ENCODE measurements around the gene CPD.
"Not testable (repeated sequence)": the region's sequence is repeated elsewhere in the genome, so short reads cannot be mapped to it uniquely, and the experiment has no call there.

CPD gene

GRCh38 chr17:30378825-30379302 is at the start of gene CPD:
Gene CPD (plus strand): TSS chr17:30378927. CDS start chr17:30378981, 54 bp downstream.
- DNase-seq = peak; percentile 77 to 78

GRCh38 chr17:30332057-30332542 is 46.6 kb upstream of the CPD start:
- DNase-seq = no peak

GRCh38 chr17:30333503-30334360 is 45.0 kb upstream of the CPD start, which contains the start of gene TMIGD1:
Gene TMIGD1 (minus strand): TSS chr17:30334057. CDS start chr17:30332133, 1,924 bp downstream.
- DNase-seq = no peak

DNA sequence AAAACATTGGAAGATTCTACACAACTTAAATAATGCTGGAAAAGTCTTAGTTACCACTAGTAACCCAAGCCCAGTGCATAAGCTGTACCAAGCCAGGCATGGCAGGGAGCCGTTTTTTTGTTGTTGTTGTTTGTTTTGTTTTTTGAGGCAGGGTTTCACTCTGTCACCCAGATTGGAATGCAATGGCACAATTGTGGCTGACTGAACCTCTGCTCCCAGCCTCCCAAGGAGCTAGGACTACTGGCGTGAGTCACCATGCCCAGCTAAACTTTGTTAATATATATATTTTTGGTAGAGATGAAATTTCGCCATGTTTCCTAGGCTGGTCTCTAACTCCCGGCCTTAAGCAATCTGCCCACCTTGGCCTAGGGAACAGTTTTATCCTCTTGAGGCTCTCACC is 44.3 kb upstream of the CPD start:
- DNase-seq = no peak

DNA sequence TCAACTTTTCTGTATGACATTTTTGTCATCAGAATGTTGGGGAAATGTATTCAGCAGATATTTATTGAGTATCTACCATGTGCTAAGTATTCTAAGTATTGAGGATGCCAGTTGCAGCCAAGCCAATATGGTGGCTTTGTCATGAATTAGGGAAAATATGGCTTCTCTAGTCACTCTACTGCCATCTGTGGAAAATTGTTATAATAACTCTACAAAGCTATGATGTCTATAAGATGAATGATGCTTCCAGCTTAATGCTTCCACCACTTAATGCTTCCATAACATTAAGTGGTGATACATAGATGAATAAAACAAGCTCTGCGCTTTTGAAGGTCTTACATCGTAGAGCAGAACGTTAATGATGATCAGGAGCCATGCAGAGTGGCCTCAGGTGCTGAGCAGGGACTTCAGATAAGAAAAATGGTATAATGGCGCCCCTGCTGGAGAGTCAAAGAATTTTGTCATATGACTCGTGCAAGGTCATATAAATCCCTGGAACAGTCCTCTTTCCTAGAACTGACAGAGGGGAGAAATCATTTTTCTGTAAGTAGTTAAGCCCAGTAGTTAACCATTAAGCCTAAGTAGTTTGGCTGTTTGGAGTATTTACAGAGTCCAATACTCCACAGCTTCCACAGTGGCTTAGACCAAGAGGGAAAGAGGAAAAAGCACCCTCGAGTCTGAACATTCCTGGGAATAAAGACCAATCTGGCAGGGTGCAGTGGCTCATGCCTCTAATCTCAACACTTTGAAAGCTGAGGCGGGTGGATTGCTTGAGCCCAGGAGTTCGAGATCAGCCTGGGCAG is 42.2 kb upstream of the CPD start:
- DNase-seq = peak; percentile 46 to 48

- DNase-seq = no peak
These were observed 41.2 kb upstream of the CPD start for GRCh38 chr17:30337393-30337999.

- no peak for DNase-seq
These were observed 39.6 kb upstream of the CPD start for GRCh38 chr17:30339086-30339485.

DNA sequence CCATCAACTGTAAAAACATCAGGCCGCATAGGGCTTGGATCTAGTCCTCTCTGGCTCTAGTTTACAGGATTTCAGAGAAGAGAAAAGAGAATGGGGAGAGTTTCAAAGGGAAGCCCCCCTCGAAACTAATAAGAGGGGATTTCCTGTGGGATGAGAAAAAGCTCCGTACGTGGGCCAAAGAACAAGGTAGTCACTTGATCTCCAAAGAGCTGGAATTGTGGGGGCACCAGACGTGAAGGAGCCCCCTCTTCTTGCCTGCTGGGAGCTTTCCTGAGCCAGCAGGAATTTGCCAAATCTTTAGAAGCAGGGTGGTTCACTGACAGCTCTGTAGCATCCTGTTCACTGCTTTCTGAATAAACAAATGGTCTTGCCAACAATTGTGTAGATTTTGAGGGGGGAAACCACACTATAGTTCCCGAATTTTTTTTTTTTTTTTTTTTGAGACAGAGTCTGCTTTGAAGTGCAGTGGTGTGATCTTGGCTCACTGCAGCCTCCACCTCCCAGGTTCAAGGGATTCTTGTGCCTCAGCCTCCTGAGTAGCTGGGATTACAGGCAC is 37.8 kb upstream of the CPD start:
- DNase-seq = no peak

DNA sequence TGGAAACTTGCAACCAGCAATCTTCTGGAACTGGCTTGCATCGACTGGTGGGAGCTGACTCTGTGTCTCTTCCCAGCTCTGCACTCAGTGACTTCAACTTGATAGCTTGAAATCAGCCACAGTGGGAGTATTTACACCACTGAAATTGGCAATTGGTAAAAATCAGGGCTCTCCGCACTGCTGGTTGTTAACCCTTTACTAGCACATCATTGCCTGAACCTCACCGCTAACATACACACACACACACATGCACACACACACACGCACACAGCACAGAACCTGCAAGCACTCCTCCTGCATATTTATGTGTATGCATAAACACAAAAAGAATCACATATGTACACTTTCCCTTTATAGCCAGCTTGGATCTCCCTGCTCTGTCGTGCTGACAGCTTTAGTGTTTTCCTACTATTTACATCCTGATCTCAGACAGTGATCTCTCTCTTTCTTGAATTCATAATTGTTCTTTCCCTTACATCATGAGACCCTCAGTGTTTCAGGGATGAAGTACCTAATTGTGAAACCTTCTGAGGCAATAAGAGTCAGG is 37.0 kb upstream of the CPD start:
- DNase-seq = no peak

DNA sequence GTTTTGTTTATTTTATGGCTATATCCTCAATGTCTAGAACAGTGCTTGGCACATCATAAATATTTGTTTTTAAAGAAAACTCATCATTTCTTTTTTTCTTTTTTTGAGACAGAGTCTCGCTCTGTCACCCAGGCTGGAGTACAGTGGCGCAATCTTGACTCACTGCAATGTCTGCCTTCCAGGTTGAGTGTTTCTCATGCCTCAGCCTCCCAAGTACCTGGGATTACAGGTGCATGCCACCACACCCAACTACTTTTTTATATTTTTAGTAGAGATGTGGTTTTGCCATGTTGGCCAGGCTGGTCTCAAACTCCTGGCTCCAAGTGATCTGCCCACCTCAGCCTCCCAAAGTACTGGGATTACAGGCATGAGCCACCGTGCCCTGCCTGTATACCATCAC is 35.5 kb upstream of the CPD start:
- DNase-seq = not testable (repeated sequence)

- DNase-seq = no peak
These were observed 34.9 kb upstream of the CPD start for GRCh38 chr17:30343796-30344195.

- DNase-seq = no peak
These were observed 34.2 kb upstream of the CPD start for GRCh38 chr17:30344283-30345088.

DNA sequence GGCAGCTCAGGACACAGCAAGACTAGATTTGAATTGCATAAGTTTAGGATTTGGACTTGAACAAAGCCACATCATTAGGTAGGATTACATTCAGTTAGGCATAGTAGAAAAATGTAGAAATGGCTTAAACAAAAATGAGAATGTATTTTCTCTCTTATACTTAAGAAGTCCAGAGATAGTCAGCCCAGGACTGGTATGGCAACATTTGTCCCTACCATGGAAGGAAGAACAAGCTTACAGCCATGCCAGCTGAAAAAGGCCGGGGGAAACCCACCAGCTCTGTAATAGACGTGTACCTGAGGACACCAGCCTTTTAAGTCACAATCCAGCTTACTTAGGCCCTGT is 33.7 kb upstream of the CPD start:
- no peak for DNase-seq

DNA sequence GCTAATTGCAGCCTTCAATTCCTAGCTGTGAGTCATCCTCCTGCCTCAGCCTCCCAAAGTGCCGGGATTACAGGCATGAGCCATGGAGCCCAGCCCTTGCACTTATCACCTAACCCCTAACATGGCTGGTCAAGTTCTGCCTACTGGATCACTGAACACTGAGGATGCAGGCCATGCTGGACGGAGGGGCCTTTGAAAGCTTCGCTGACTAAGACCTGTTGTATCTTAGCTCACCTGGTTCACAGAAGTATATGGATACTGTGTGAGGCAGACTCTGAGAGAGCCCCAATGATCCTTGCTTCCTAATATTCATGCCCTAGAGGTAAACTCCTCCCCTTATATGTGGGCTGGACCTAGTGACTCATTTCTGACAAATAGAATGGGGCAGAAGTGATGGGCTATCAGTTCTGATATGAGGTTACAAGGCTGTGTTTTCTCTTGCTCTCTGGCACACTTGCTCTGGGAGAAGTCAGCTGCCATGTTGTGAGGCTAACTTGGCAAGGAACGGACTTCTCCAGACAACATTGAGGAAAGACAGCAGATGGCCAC is 33.1 kb upstream of the CPD start:
- no peak for DNase-seq

- no peak for DNase-seq
These were observed 32.4 kb upstream of the CPD start for GRCh38 chr17:30346221-30346795.

- no peak for DNase-seq
These were observed 31.2 kb upstream of the CPD start for GRCh38 chr17:30347488-30347887.

GRCh38 chr17:30349252-30349651 is 29.5 kb upstream of the CPD start:
- no peak for DNase-seq

- DNase-seq = not testable (repeated sequence)
These were observed 27.5 kb upstream of the CPD start for GRCh38 chr17:30351263-30351662.

- no peak for DNase-seq
These were observed 27.0 kb upstream of the CPD start for GRCh38 chr17:30351735-30352134.

GRCh38 chr17:30352240-30352814 is 26.4 kb upstream of the CPD start:
- DNase-seq = no peak

DNA sequence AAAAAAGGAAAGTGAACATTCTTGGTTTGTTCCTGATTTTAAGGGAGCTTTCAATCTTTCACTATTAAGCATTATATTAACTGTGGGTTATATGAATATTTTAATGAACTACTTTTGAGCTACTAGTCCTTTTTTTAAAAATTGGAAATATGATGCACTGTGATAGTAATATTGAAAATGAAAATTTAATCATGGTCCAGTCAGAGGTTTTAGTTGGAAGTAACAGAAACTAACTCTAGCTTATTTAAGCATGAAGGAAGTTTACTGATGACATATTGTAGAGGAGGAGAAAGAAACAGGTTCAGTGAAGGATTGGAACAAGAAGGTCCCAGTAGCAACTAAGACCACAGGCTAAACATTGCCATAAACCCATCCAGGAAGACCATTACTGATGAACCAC is 24.0 kb upstream of the CPD start:
- DNase-seq = no peak

All from NCI-H187 (cell line).